ENCODE results near the gene SLC25A47. TPM values are rescaled to one million over a fixed set of nuclear protein-coding genes. Genes with fewer than 3 reads are reported as not detected.
"Not testable (repeated sequence)": the region's sequence is repeated elsewhere in the genome, so short reads cannot be mapped to it uniquely, and the experiment has no call there.

The SLC25A47 gene
- total RNA-seq, 1 donor from 2014 or later, result not detected

DNA sequence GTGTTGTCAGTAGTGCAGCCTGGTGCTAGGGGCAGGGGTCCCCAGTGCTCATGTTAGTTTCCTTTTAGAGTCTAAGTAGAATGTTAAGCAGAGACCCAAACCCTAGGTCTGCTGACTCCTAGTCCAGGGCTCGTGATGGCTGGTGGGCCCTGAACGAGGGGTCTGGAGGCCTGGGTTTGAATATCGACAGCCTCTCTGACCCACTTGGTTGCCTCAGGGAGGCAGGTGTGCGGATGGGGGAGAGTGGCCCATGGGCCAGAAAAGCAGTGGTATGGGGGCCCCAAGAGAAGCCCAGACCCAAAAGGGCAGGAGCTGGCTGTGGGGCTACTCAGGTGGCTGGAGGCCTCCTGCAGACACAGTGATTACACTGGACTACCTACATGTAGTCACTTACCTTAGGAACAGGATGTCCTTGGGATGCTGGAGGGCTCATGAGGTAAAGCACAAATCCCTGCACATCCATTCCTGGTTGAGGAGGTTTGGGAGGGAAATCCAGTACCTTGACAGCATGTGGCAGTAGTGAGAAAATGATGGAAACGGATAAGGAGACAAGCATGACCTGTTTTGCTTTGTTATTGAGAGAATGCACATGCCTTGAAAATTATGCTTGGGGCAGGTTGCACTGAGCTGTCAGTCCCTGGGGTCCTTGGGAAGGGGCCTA is 15.2 kb upstream of the SLC25A47 start:
- Mint-ChIP-seq H3K36me3 (ENCODE audit: low read depth) (peaks cover 2% of the 10 kb centered on the region), H3K4me3 (peak overlapping the region; percentile 97), H3K4me1 (peaks cover 59% of the 10 kb centered on the region), H3K9me3 (no peaks in the 10 kb centered on the region), H3K27ac (ENCODE audit: unreplicated experiment) (peak overlapping the region; percentile 96), H3K27me3 (ENCODE audit: low read depth) (peaks cover 2% of the 10 kb centered on the region)
- TF ChIP-seq, protein P1, sequence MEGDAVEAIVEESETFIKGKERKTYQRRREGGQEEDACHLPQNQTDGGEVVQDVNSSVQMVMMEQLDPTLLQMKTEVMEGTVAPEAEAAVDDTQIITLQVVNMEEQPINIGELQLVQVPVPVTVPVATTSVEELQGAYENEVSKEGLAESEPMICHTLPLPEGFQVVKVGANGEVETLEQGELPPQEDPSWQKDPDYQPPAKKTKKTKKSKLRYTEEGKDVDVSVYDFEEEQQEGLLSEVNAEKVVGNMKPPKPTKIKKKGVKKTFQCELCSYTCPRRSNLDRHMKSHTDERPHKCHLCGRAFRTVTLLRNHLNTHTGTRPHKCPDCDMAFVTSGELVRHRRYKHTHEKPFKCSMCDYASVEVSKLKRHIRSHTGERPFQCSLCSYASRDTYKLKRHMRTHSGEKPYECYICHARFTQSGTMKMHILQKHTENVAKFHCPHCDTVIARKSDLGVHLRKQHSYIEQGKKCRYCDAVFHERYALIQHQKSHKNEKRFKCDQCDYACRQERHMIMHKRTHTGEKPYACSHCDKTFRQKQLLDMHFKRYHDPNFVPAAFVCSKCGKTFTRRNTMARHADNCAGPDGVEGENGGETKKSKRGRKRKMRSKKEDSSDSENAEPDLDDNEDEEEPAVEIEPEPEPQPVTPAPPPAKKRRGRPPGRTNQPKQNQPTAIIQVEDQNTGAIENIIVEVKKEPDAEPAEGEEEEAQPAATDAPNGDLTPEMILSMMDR (conservative IDR thresholded peaks at IDR 0.05), result no peak
- DNase-seq (ENCODE audit: low read depth, low spot score), result no peak

- Mint-ChIP-seq H3K4me3 (peak overlapping the region; percentile 97), H3K4me1 (peaks cover 59% of the 10 kb centered on the region), H3K27ac (ENCODE audit: unreplicated experiment) (peak overlapping the region; percentile 81)
- not testable (repeated sequence) for H3K27me3 Mint-ChIP-seq (ENCODE audit: low read depth); H3K36me3 Mint-ChIP-seq (ENCODE audit: low read depth); DNase-seq (ENCODE audit: low read depth, low spot score); H3K9me3 Mint-ChIP-seq
Measured at GRCh38 chr14:100308427-100308792, 14.7 kb upstream of the SLC25A47 start.

DNA sequence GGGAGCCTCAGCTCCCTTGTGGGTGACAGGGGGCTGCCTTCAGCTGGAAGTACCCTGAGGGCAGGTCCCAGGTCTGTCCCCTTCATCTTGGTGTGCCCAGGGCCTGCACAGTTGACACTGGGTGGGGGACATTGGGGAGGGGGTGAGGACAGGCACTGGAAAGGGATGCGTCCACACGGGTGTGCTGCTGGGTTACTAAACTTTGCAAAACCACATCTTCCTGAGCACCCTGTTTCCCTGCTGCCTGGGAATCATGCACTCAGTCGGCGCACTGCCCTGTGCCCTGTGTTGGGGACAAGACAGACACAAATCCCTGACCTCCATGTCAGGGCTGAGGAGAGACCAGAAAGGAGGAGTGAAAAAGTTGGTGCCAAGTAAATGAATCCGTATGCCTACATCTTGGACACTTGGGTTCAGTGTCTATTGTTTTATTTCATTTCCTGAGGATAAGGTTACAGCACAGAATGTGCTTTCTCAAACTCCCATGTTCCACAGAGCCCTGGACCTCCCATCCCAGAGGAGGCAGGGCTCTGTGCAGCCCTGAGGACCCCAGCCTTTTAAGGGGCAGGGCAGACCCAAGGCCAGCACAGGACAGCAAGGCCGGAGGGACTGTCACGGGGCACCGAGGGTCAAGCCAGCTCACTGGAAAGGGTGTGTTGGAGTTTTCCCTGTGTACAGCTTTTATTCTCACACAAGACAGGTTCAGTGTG is 14.0 kb upstream of the SLC25A47 start:
- H3K4me3 Mint-ChIP-seq, result peak overlapping the region; percentile 97
- TF ChIP-seq, protein P1 (conservative IDR thresholded peaks at IDR 0.05), result no peak
- H3K27me3 Mint-ChIP-seq (ENCODE audit: low read depth), result peaks cover 2% of the 10 kb centered on the region
- H3K27ac Mint-ChIP-seq (ENCODE audit: unreplicated experiment), result peak overlapping the region; percentile 81
- no peak for DNase-seq (ENCODE audit: low read depth, low spot score)
- peaks cover 57% of the 10 kb centered on the region for H3K4me1 Mint-ChIP-seq
- H3K36me3 Mint-ChIP-seq (ENCODE audit: low read depth), result peaks cover 2% of the 10 kb centered on the region
- no peaks in the 10 kb centered on the region for H3K9me3 Mint-ChIP-seq

DNA sequence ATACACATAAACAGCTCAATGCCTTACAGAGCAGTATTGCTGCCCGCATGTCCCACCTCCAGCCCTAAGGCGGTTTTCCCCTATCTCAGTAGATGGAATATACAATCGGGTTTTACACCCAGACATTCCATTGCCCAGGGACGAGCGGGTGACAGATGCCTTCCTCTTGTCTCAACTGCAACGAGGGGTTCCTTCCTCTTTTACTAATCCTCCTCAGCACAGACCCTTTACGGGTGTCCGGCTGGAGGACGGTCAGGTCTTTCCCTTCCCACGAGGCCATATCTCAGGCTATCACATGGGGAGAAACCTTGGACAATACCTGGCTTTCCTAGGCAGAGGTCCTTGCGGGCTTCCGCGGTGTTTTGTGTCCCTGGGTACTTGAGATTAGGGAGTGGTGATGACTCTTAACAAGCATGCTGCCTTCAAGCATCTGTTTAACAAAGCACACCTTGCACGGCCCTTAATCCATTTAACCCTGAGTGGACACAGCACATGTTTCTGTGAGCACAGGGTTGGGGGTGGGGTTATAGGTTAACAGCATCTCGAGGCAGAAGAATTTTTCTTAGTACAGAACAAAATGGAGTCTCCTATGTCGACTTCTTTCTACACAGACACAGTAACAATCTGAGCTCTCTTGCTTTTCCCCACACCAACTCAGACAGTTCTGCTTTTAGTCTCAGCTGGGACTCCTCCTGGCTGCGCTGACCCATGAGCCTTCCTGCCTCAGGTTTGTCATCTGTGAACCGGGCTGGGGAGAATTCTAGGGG is 10.8 kb upstream of the SLC25A47 start:
- peak overlapping the region; percentile 52 for H3K4me3 Mint-ChIP-seq
- H3K9me3 Mint-ChIP-seq; DNase-seq (ENCODE audit: low read depth, low spot score); H3K36me3 Mint-ChIP-seq (ENCODE audit: low read depth); H3K27ac Mint-ChIP-seq (ENCODE audit: unreplicated experiment); H3K27me3 Mint-ChIP-seq (ENCODE audit: low read depth): not testable (repeated sequence)
- H3K4me1 Mint-ChIP-seq, result peaks cover 43% of the 10 kb centered on the region

- DNase-seq (ENCODE audit: low read depth, low spot score), result no peak
- peaks cover 2% of the 10 kb centered on the region for H3K27me3 Mint-ChIP-seq (ENCODE audit: low read depth)
- TF ChIP-seq, protein P1 (conservative IDR thresholded peaks at IDR 0.05), result no peak
- H3K4me1 Mint-ChIP-seq, result peaks cover 37% of the 10 kb centered on the region
- no peaks in the 10 kb centered on the region for H3K9me3 Mint-ChIP-seq
- peak overlapping the region; percentile 52 for H3K4me3 Mint-ChIP-seq
- H3K36me3 Mint-ChIP-seq (ENCODE audit: low read depth), result no peaks in the 10 kb centered on the region
- H3K27ac Mint-ChIP-seq (ENCODE audit: unreplicated experiment), result peak overlapping the region; percentile 50
Measured at GRCh38 chr14:100312877-100313400, 10.2 kb upstream of the SLC25A47 start.

DNA sequence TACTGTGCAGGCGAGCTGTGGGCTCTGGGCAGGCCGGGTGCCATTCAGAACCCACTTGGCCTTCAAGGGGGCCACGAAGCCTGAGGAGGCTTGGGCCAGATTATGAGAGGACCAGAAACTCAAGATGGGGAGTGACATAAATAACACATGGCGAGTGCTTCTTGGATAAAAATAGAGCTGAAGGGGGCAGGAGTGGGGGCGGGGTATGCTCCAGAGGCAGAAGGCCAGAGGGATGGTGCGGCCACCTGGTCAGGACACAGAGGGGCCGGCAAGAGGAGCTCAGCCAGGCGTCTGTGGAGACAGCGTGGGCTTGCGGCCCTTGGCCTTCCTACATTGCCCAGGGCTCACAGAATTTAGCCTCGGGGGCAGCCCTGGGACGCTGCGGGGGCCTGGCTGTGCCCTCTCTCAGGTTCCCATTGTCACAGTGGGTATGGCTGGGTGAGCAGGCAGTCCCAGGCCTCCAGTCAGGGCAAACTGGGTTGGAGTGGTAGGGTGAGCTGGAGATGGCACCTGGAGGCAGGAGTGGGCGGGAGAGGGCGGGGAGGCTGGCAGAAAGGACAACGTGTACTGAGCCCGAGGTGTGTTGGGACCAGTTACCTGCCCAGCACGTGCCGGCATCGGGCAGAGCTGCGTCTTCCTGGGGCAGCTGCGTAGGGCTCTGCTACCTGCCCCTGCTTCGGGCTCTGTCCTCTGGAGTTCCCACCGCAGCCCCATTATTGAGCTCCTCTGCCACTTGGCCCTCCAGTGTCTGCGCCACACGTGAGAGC is 9.5 kb upstream of the SLC25A47 start:
- Mint-ChIP-seq H3K9me3 (no peaks in the 10 kb centered on the region), H3K36me3 (ENCODE audit: low read depth) (no peaks in the 10 kb centered on the region), H3K4me1 (peaks cover 30% of the 10 kb centered on the region), H3K4me3 (peak overlapping the region; percentile 34), H3K27me3 (ENCODE audit: low read depth) (peaks cover 2% of the 10 kb centered on the region), H3K27ac (ENCODE audit: unreplicated experiment) (peak overlapping the region; percentile 50)
- no peak for DNase-seq (ENCODE audit: low read depth, low spot score)
- TF ChIP-seq, protein P1 (conservative IDR thresholded peaks at IDR 0.05), result no peak
